Measurements from ENCODE around the gene MPC2.
"Not testable (repeated sequence)": the region's sequence is repeated elsewhere in the genome, so short reads cannot be mapped to it uniquely, and the experiment has no call there.

MPC2 gene

DNA sequence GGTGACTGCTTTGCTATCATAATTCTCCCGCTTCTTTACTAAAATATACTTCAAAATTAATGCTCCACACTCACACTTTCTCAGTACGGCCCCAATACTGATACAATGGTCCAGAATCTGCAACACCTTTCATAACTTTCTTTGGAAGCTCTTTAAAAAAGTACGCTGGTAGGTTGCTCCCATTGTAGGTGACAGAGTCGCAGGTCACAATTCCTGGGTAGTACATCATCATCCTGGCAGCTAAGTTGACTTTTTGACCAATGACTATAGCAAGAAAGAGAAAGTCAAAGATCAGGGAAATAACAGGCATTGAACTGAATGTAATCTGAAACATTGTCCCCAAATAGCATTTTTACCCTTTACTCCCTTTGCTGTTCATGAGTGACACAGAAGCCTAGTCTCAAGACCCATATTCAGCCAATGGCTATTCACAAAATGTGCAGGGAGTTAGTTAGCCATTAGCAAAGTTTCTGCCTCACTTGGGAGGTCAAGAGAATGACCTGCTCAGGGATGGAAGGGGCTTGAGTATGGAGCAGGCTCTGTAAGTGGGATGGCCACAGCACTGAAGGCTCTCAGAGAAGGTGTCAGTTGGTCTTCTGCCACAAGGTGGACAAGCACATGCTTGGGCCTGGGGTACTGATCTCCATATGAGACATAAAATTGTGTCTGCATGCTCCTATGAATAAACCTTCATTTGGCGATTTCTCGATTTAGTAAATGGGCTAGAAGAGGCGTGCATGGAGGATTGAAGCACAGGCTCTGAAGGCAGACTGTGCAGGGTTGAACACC, 58.3 kb downstream of the MPC2 start:
- H3K4me1 ChIP-seq (ENCODE audit: low read depth, poor library complexity, severe bottlenecking): no peaks in the 10 kb centered on the region
- no peak overlapping the region for H3K4me3 ChIP-seq (IDR thresholded peaks at IDR 0.05; ENCODE audit: insufficient read depth, low read depth, low read length)
- no peaks in the 10 kb centered on the region for H3K27me3 ChIP-seq (ENCODE audit: insufficient read depth, low read depth)
- H4K20me1 ChIP-seq (ENCODE audit: insufficient read depth): no peaks in the 10 kb centered on the region
- no peak overlapping the region for H3K27ac ChIP-seq
- no peaks in the 10 kb centered on the region for H3K79me2 ChIP-seq (ENCODE audit: insufficient read depth, low read depth)
- no peak overlapping the region for H3K4me2 ChIP-seq
- no peak overlapping the region for H2AFZ ChIP-seq (ENCODE audit: low read depth)
- TF ChIP-seq CTCF (conservative IDR thresholded peaks at IDR 0.05; ENCODE audit: low read depth, low read length): no peak
- H3K36me3 ChIP-seq (ENCODE audit: insufficient read depth): no peaks in the 10 kb centered on the region
- no peak overlapping the region for H3K9ac ChIP-seq

DNA sequence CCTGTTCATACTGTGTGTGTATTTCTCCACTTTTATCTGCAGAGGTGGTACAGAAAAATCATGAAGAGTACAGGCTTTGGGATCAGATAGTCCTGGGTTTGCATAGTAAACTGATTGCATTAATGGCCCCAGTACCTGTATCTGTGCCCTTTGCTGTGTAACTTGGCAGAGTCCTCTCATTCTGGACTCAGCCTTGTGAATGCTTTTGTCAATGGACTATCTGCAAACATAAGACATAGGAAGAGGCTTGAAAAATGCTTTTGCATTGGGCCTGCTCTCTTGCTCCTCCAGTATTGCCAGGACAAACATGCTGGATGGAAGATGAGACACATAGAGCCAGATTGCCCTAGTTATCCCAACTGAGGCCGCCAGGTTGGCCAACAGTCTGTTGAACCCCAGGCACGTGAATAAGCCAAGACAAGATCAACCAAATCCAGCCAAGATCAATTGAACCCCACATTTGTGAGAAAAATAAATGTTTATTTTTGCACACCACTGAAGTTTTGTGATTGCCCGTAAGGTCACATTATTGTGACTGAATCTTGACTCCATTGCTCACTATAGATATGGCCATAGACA, 60.2 kb downstream of the MPC2 start:
- Histone ChIP-seq H3K4me1 (ENCODE audit: low read depth, poor library complexity, severe bottlenecking) (no peaks in the 10 kb centered on the region), H3K9ac (no peak overlapping the region), H2AFZ (ENCODE audit: low read depth) (no peak overlapping the region), H3K27me3 (ENCODE audit: insufficient read depth, low read depth) (no peaks in the 10 kb centered on the region), H3K4me2 (no peak overlapping the region), H4K20me1 (ENCODE audit: insufficient read depth) (no peaks in the 10 kb centered on the region), H3K4me3 (IDR thresholded peaks at IDR 0.05; ENCODE audit: insufficient read depth, low read depth, low read length) (no peak overlapping the region), H3K36me3 (ENCODE audit: insufficient read depth) (no peaks in the 10 kb centered on the region), H3K27ac (no peak overlapping the region), H3K79me2 (ENCODE audit: insufficient read depth, low read depth) (no peaks in the 10 kb centered on the region)
- no peak for TF ChIP-seq CTCF (conservative IDR thresholded peaks at IDR 0.05; ENCODE audit: low read depth, low read length)

DNA sequence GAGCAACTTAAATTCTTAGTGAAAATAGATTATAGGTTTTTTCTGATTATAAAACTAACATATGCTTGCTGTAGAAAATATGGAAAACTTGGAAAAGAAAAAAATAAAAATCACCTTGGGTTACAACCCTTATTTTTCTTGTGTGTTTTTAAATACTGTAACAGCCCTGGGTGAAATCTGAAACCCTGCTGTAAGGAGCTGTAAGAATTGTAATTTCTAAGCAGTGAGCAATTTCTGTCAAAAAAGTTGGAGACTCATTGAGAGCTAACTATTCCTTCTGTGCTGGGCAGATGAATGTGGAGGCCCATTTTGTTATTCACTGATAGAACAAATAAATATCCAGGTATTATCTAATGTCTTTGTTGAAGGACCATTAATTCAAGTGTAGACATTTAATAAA, 65.5 kb downstream of the MPC2 start:
- no peak overlapping the region for H3K4me3 ChIP-seq (IDR thresholded peaks at IDR 0.05; ENCODE audit: insufficient read depth, low read depth, low read length)
- H3K27ac ChIP-seq: no peak overlapping the region
- no peak overlapping the region for H3K4me2 ChIP-seq
- H3K9ac ChIP-seq: no peak overlapping the region
- H4K20me1 ChIP-seq (ENCODE audit: insufficient read depth): no peaks in the 10 kb centered on the region
- no peaks in the 10 kb centered on the region for H3K36me3 ChIP-seq (ENCODE audit: insufficient read depth)
- no peaks in the 10 kb centered on the region for H3K79me2 ChIP-seq (ENCODE audit: insufficient read depth, low read depth)
- no peaks in the 10 kb centered on the region for H3K4me1 ChIP-seq (ENCODE audit: low read depth, poor library complexity, severe bottlenecking)
- no peak for TF ChIP-seq CTCF (conservative IDR thresholded peaks at IDR 0.05; ENCODE audit: low read depth, low read length)
- no peak overlapping the region for H2AFZ ChIP-seq (ENCODE audit: low read depth)
- H3K27me3 ChIP-seq (ENCODE audit: insufficient read depth, low read depth): no peaks in the 10 kb centered on the region

- not testable (repeated sequence) for H3K27me3 ChIP-seq (ENCODE audit: insufficient read depth, low read depth); H3K4me1 ChIP-seq (ENCODE audit: low read depth, poor library complexity, severe bottlenecking); H3K9ac ChIP-seq; H3K27ac ChIP-seq; H4K20me1 ChIP-seq (ENCODE audit: insufficient read depth); H3K4me2 ChIP-seq; H2AFZ ChIP-seq (ENCODE audit: low read depth); H3K4me3 ChIP-seq (IDR thresholded peaks at IDR 0.05; ENCODE audit: insufficient read depth, low read depth, low read length); H3K79me2 ChIP-seq (ENCODE audit: insufficient read depth, low read depth); H3K36me3 ChIP-seq (ENCODE audit: insufficient read depth)
Observed at GRCh38 chr1:167869157-167870001, 67.5 kb downstream of the MPC2 start.

- H3K79me2 ChIP-seq (ENCODE audit: insufficient read depth, low read depth); H3K4me3 ChIP-seq (IDR thresholded peaks at IDR 0.05; ENCODE audit: insufficient read depth, low read depth, low read length); H2AFZ ChIP-seq (ENCODE audit: low read depth); H3K27ac ChIP-seq; H3K27me3 ChIP-seq (ENCODE audit: insufficient read depth, low read depth); H3K4me2 ChIP-seq; H3K4me1 ChIP-seq (ENCODE audit: low read depth, poor library complexity, severe bottlenecking); H3K36me3 ChIP-seq (ENCODE audit: insufficient read depth); H4K20me1 ChIP-seq (ENCODE audit: insufficient read depth); H3K9ac ChIP-seq: not testable (repeated sequence)
Observed at GRCh38 chr1:167866739-167867414, 70.0 kb downstream of the MPC2 start.

Data from KMS-11 (cell line).